Activated CD8-positive, alpha-beta T cell treated with anti-CD3 and anti-CD28 coated beads for 36 hours (primary cell): Measurements from ENCODE around the gene PTPRQ. TPM values are rescaled to one million over a fixed set of nuclear protein-coding genes. Genes with fewer than 3 reads are reported as not detected.

Experiments
- ATAC-seq: fragments of 200-7000 bp; cut with Tn5 transposase; one replicate; pipeline ENCODE4 v1.10.0; 2021; ENCODE audit warnings: mild to moderate bottlenecking, moderate library complexity
- CTCF ChIA-PET: fragments of 350-600 bp; sonication (Branson Sonifier 250); formaldehyde crosslinking; loops from one replicate; lab custom pipeline; 2021; ENCODE audit warnings: antibody characterized with exemption; lab: Charles Lee
- POLR2A ChIA-PET: fragments of 350-600 bp; sonication (Branson Sonifier 250); formaldehyde crosslinking; loops from one replicate; lab custom pipeline; 2021; ENCODE audit warnings: antibody characterized with exemption; lab: Charles Lee
- DNase-seq: peaks from one replicate; pipeline ENCODE4 v3.0.0-alpha.2; 2020
- H3K27ac Mint-ChIP-seq: one replicate; pipeline ENCODE4 v1.8.0; 2021; ENCODE audit warnings: mild to moderate bottlenecking, mixed read lengths
- H3K27me3 Mint-ChIP-seq: one replicate; pipeline ENCODE4 v1.8.0; 2021; ENCODE audit warnings: mixed read lengths
- H3K36me3 Mint-ChIP-seq: one replicate; pipeline ENCODE4 v1.8.0; 2021; ENCODE audit warnings: low read depth, mixed read lengths
- H3K4me1 Mint-ChIP-seq: one replicate; pipeline ENCODE4 v1.8.0; 2021; ENCODE audit warnings: low read depth, mixed read lengths
- H3K4me3 Mint-ChIP-seq: one replicate; pipeline ENCODE4 v1.8.0; 2021; ENCODE audit warnings: mild to moderate bottlenecking, moderate library complexity, mixed read lengths
- H3K9me3 Mint-ChIP-seq: one replicate; pipeline ENCODE4 v1.8.0; 2021; ENCODE audit warnings: mixed read lengths
- intact Hi-C: fragments of 100-400 bp; cut with micrococcal nuclease; formaldehyde crosslinking; loops from one replicate; pipeline ENCODE4 v1.10.0; 2022
- total RNA-seq, 2 experiments: library from RNA; stranded (reverse); gene quantifications; one replicate each; pipeline ENCODE4 v1.2.3, GENCODE V29; 2021
- TF ChIP-seq, protein P1 (sequence below): fragments of 200-600 bp; IDR thresholded peaks from one replicate; pipeline ENCODE4 v1.8.0; 2022; ENCODE audit warnings: antibody characterized with exemption, mild to moderate bottlenecking

The PTPRQ gene
- total RNA-seq, 2 experiments from 2014 or later = not detected

DNA sequence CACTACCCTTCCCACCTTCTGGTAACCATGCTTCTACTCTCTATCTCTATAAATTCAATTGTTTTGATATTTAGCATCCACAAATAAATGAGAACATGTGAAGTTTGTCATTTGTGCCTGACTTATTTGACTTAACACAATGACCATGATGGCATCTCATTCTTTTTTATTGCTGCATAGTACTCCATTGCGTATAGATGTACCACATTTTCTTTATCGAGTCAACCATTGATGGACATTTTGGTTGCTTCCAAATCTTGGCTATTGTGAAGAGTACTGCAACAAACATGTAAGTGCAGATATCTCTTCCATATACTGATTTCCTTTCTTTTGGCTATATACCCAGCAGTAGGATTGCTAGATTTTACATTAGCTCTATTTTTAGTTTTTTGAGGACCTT is 73.6 kb downstream of the PTPRQ start:
- Mint-ChIP-seq H3K27me3 (no peaks in the 10 kb centered on the region), H3K36me3 (no peaks in the 10 kb centered on the region), H3K4me3 (no peak overlapping the region), H3K4me1 (no peaks in the 10 kb centered on the region), H3K27ac (no peak overlapping the region), H3K9me3 (peaks cover 16% of the 10 kb centered on the region)
- TF ChIP-seq, protein P1, sequence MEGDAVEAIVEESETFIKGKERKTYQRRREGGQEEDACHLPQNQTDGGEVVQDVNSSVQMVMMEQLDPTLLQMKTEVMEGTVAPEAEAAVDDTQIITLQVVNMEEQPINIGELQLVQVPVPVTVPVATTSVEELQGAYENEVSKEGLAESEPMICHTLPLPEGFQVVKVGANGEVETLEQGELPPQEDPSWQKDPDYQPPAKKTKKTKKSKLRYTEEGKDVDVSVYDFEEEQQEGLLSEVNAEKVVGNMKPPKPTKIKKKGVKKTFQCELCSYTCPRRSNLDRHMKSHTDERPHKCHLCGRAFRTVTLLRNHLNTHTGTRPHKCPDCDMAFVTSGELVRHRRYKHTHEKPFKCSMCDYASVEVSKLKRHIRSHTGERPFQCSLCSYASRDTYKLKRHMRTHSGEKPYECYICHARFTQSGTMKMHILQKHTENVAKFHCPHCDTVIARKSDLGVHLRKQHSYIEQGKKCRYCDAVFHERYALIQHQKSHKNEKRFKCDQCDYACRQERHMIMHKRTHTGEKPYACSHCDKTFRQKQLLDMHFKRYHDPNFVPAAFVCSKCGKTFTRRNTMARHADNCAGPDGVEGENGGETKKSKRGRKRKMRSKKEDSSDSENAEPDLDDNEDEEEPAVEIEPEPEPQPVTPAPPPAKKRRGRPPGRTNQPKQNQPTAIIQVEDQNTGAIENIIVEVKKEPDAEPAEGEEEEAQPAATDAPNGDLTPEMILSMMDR = no peak
- ATAC-seq = no peak
- ChIA-PET CTCF (no interaction called here), POLR2A (no interaction called here)
- DNase-seq = no peak
- intact Hi-C loops = no loop called here

DNA sequence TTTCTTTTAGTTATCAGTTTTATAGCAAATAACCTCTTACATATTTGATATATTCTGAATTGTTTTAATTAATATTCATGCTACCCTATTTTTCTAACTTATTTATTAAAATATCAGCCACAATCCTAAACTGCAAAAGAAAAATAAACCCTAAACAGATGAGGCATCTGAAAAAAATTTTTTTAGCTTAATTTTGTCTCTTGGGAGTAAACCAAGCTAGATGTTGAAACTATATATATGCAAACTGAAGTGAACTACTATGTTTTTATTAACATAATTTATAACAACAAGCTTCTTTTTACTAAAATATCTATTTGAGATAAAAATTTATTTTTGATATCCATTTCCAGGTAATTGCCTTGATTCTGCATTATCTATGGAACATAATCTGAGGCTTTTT is 87.6 kb downstream of the PTPRQ start:
- no peaks in the 10 kb centered on the region for H3K9me3 Mint-ChIP-seq
- H3K36me3 Mint-ChIP-seq = no peaks in the 10 kb centered on the region
- ATAC-seq = no peak
- TF ChIP-seq, protein P1 = no peak
- CTCF ChIA-PET = no interaction called here
- no peaks in the 10 kb centered on the region for H3K4me1 Mint-ChIP-seq
- no peaks in the 10 kb centered on the region for H3K27me3 Mint-ChIP-seq
- intact Hi-C loops = no loop called here
- POLR2A ChIA-PET = no interaction called here
- H3K27ac Mint-ChIP-seq = no peak overlapping the region
- DNase-seq = no peak
- no peak overlapping the region for H3K4me3 Mint-ChIP-seq

DNA sequence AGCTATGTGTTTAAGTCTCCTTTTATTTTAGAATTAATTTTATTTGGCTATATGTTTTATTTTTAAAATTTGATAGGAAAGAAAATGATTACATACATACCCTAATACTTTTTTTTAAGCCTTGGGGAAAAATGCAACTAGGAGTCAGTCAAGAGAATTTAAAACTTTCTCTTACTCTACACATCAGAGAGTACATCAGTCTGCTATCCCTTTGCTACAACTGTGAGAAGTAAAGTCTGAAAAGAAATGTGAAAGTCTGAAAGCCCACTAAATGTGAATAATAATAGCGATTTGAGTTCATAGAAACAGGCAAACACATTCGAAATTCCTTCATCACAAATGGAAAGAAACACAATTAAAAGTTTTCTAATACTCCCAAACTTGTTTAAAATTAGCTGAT is 95.0 kb downstream of the PTPRQ start:
- no peaks in the 10 kb centered on the region for H3K9me3 Mint-ChIP-seq
- no peaks in the 10 kb centered on the region for H3K4me1 Mint-ChIP-seq
- ChIA-PET CTCF (no interaction called here), POLR2A (no interaction called here)
- TF ChIP-seq, protein P1 = no peak
- H3K36me3 Mint-ChIP-seq = no peaks in the 10 kb centered on the region
- no peaks in the 10 kb centered on the region for H3K27me3 Mint-ChIP-seq
- no peak overlapping the region for H3K4me3 Mint-ChIP-seq
- no peak for ATAC-seq
- DNase-seq = no peak
- no peak overlapping the region for H3K27ac Mint-ChIP-seq
- intact Hi-C loops = no loop called here

DNA sequence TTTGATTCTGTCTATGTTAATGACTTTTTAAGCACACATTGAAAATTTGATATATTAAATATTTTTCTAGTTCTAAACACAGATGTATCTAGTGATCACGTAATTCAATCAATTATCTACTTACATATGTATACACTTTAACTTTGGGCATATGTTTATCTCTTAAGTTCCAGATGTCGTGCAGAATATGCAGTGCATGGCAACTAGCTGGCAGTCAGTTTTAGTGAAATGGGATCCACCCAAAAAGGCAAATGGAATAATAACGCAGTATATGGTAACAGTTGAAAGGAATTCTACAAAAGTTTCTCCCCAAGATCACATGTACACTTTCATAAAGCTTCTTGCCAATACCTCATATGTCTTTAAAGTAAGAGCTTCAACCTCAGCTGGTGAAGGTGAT is 105.3 kb downstream of the PTPRQ start:
- no peaks in the 10 kb centered on the region for H3K27me3 Mint-ChIP-seq
- DNase-seq (no peak), ATAC-seq (no peak)
- no peaks in the 10 kb centered on the region for H3K9me3 Mint-ChIP-seq
- no peaks in the 10 kb centered on the region for H3K4me1 Mint-ChIP-seq
- H3K27ac Mint-ChIP-seq = no peak overlapping the region
- ChIA-PET POLR2A (no interaction called here), CTCF (no interaction called here)
- no peak overlapping the region for H3K4me3 Mint-ChIP-seq
- no peaks in the 10 kb centered on the region for H3K36me3 Mint-ChIP-seq
- TF ChIP-seq, protein P1 = no peak
- intact Hi-C loops = no loop called here

DNA sequence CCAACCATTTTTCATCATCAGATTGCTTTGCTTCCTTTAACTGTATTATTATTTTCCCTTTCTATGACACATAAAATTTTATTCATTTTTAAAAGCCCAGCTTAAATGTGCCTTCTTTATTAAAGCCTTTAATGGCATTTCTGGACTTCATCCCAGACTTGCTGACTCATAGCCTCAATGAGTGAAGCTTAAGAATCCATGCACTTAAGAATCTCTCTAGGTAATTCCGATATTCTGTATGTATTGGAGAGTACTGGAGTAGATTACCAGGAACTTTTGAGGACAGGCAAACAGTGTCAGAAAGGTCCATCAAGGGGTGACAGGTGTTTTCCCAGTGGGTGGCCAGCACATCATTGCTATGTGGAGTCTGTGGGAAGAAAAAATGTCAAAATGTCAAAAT is 107.9 kb downstream of the PTPRQ start:
- TF ChIP-seq, protein P1 = no peak
- Mint-ChIP-seq H3K9me3 (peaks cover 2% of the 10 kb centered on the region), H3K4me3 (no peak overlapping the region), H3K4me1 (no peaks in the 10 kb centered on the region), H3K27me3 (no peaks in the 10 kb centered on the region), H3K36me3 (no peaks in the 10 kb centered on the region), H3K27ac (no peak overlapping the region)
- no peak for ATAC-seq
- intact Hi-C loops = no loop called here
- ChIA-PET CTCF (no interaction called here), POLR2A (no interaction called here)
- no peak for DNase-seq
